H1 (cell line): ENCODE measurements around the gene POLR3F. TPM values are rescaled to one million over a fixed set of nuclear protein-coding genes. Genes with fewer than 3 reads are reported as not detected.

ENCODE experiments used
- CTCF ChIA-PET: fragments of 300-600 bp; sonication (Branson Sonifier 250); formaldehyde crosslinking; loops from one replicate; lab custom pipeline; 2021; ENCODE audit not compliant: partially characterized antibody; lab: Charles Lee
- POLR2A ChIA-PET: fragments of 300-600 bp; sonication (Branson Sonifier 250); formaldehyde crosslinking; loops from one replicate; lab custom pipeline; 2021; ENCODE audit warnings: inconsistent platforms; ENCODE audit not compliant: partially characterized antibody; lab: Charles Lee
- DNase-seq, 2 experiments: peaks; one replicate each; pipeline versions ENCODE4 v3.0.0 to v3.0.0-alpha.2; 2010 to 2022; ENCODE audit warnings: low spot score in 2 of 2, low read depth in 1 of 2, mixed read lengths in 1 of 2
- FAIRE-seq: peaks from 2 replicates; lab custom pipeline; 2011; peaks lifted over from hg19 to GRCh38; lab: Jason Lieb, UNC
- H2AFZ ChIP-seq: 2 replicates; pipeline ENCODE4 v1.8.1; 2012; ENCODE audit warnings: low read length, inconsistent platforms
- H2AK5ac ChIP-seq: 2 replicates; pipeline ENCODE4 v1.6.1; 2013; ENCODE audit warnings: low read depth, low read length
- H2BK120ac ChIP-seq: replicated peaks from 2 replicates; pipeline ENCODE3; 2013; ENCODE audit warnings: low read depth, low read length, inconsistent platforms
- H2BK12ac ChIP-seq: 2 replicates; pipeline ENCODE4 v1.6.1; 2013; ENCODE audit warnings: low read depth, low read length
- H2BK15ac ChIP-seq: 2 replicates; pipeline ENCODE4 v1.6.1; 2013; ENCODE audit warnings: low read length
- H2BK20ac ChIP-seq: 2 replicates; pipeline ENCODE4 v1.6.1; 2013; ENCODE audit warnings: low read length
- H2BK5ac ChIP-seq: 2 replicates; pipeline ENCODE4 v1.6.1; 2013; ENCODE audit warnings: low read depth, low read length
- H3K14ac ChIP-seq: 2 replicates; pipeline ENCODE4 v1.6.1; 2013; ENCODE audit warnings: inconsistent platforms; ENCODE audit not compliant: insufficient read length
- H3K18ac ChIP-seq: 2 replicates; pipeline ENCODE4 v1.6.1; 2013; ENCODE audit warnings: low read length; ENCODE audit errors: extremely low read depth
- H3K23ac ChIP-seq: 2 replicates; pipeline ENCODE4 v1.6.1; 2013; ENCODE audit warnings: inconsistent platforms; ENCODE audit not compliant: insufficient read length
- H3K23me2 ChIP-seq: 2 replicates; pipeline ENCODE4 v1.6.1; 2013; ENCODE audit warnings: low read depth, low read length
- H3K27ac ChIP-seq: 2 replicates; pipeline ENCODE4 v1.6.1; 2011; ENCODE audit warnings: low read depth, low read length, inconsistent platforms
- H3K27me3 ChIP-seq, 4 experiments: replicated peaks in 1 of 4; 1 replicate in 1 of 4; 2 replicates in 3 of 4; pipeline versions ENCODE4 v1.6.1 to v1.8.1; 2011 to 2013; ENCODE audit warnings: low read length in 3 of 4, mild to moderate bottlenecking in 3 of 4, inconsistent platforms in 2 of 4, mixed read lengths in 2 of 4, moderate library complexity in 1 of 4; ENCODE audit not compliant: control insufficient read depth in 3 of 4, insufficient read depth in 3 of 4; ENCODE audit errors: extremely low read depth in 1 of 4
- H3K36me3 ChIP-seq, 4 experiments: 2 replicates each; pipeline versions ENCODE4 v1.6.1 to v1.8.1; 2011 to 2013; ENCODE audit warnings: mild to moderate bottlenecking in 4 of 4, low read length in 3 of 4, moderate library complexity in 2 of 4, control low read depth in 1 of 4, inconsistent platforms in 1 of 4; ENCODE audit not compliant: insufficient read depth in 4 of 4, control insufficient read depth in 2 of 4
- H3K4ac ChIP-seq: replicated peaks from 2 replicates; pipeline ENCODE3; 2013; ENCODE audit warnings: low read length, low read depth, mixed read lengths, inconsistent platforms; ENCODE audit not compliant: insufficient read length
- H3K4me1 ChIP-seq, 4 experiments: replicated peaks in 1 of 4; 1 replicate in 1 of 4; 2 replicates in 3 of 4; pipeline versions ENCODE4 v1.6.1 to v1.8.1; 2011 to 2013; ENCODE audit warnings: low read length in 3 of 4, inconsistent platforms in 2 of 4, mixed read lengths in 1 of 4; ENCODE audit not compliant: insufficient read depth in 4 of 4, control insufficient read depth in 3 of 4
- H3K4me2 ChIP-seq, 2 experiments: 2 replicates each; pipeline versions ENCODE4 v1.6.1 to v1.8.1; 2011 to 2013; ENCODE audit warnings: low read depth in 2 of 2, low read length in 2 of 2, control low read depth in 1 of 2, inconsistent platforms in 1 of 2, mild to moderate bottlenecking in 1 of 2; ENCODE audit not compliant: insufficient read depth in 1 of 2
- H3K4me3 ChIP-seq, 4 experiments: fragments of 200-600, 300-600 bp in 1 of 4; sonication (generic), shearing (Covaris generic), sonication (Bioruptor Twin) in 1 of 4; 2 replicates each; pipeline versions ENCODE4 v1.5.1 to v1.8.1; 2011 to 2016; ENCODE audit warnings: low read length in 4 of 4, low read depth in 3 of 4, control low read depth in 2 of 4, inconsistent platforms in 2 of 4, mild to moderate bottlenecking in 2 of 4, mixed read lengths in 1 of 4, moderate library complexity in 1 of 4; ENCODE audit not compliant: insufficient read depth in 2 of 4; ENCODE audit errors: extremely low read depth in 1 of 4
- H3K56ac ChIP-seq: replicated peaks from 2 replicates; pipeline ENCODE3; 2013; ENCODE audit warnings: low read depth, mild to moderate bottlenecking, mixed read lengths, low read length, inconsistent platforms; ENCODE audit not compliant: insufficient read length
- H3K79me1 ChIP-seq: 2 replicates; pipeline ENCODE4 v1.6.1; 2013; ENCODE audit warnings: low read depth, low read length, control low read depth
- H3K79me2 ChIP-seq, 2 experiments: 2 replicates each; pipeline versions ENCODE4 v1.6.1 to v1.8.1; 2012 to 2013; ENCODE audit warnings: low read length in 2 of 2, mild to moderate bottlenecking in 2 of 2, inconsistent platforms in 1 of 2; ENCODE audit not compliant: insufficient read depth in 2 of 2, control insufficient read depth in 1 of 2
- H3K9ac ChIP-seq, 4 experiments: replicated peaks in 1 of 4; 1 replicate in 1 of 4; 2 replicates in 3 of 4; pipeline versions ENCODE4 v1.6.1 to v1.8.1; 2011 to 2013; ENCODE audit warnings: low read depth in 3 of 4, low read length in 3 of 4, control low read depth in 2 of 4, mild to moderate bottlenecking in 2 of 4, moderate library complexity in 2 of 4, inconsistent platforms in 1 of 4; ENCODE audit errors: extremely low read depth in 1 of 4
- H3K9me3 ChIP-seq, 2 experiments: 2 replicates each; pipeline versions ENCODE4 v1.6.1 to v1.8.1; 2012 to 2013; ENCODE audit warnings: mild to moderate bottlenecking in 2 of 2, moderate library complexity in 2 of 2, control low read depth in 1 of 2, inconsistent platforms in 1 of 2, low read depth in 1 of 2, low read length in 1 of 2, mixed read lengths in 1 of 2; ENCODE audit not compliant: insufficient read depth in 2 of 2
- H4K20me1 ChIP-seq, 2 experiments: replicated peaks in 1 of 2; 2 replicates each; pipeline versions ENCODE3 to v1.8.1; 2011 to 2013; ENCODE audit warnings: inconsistent platforms in 2 of 2, low read length in 2 of 2, mild to moderate bottlenecking in 1 of 2; ENCODE audit not compliant: insufficient read depth in 2 of 2, control insufficient read depth in 1 of 2
- H4K5ac ChIP-seq: 2 replicates; pipeline ENCODE4 v1.6.1; 2013; ENCODE audit warnings: low read length, low read depth, mixed read lengths, inconsistent platforms; ENCODE audit not compliant: insufficient read length
- H4K8ac ChIP-seq: 2 replicates; pipeline ENCODE4 v1.8.0; 2013; ENCODE audit warnings: mild to moderate bottlenecking, moderate library complexity, low read length, inconsistent platforms; ENCODE audit not compliant: insufficient read depth; ENCODE audit errors: extremely low read depth
- H4K91ac ChIP-seq: replicated peaks from 2 replicates; pipeline ENCODE3; 2013; ENCODE audit warnings: low read length, mixed read lengths, inconsistent platforms; ENCODE audit not compliant: insufficient read length
- ATF3 ChIP-seq: IDR thresholded peaks from 2 replicates; pipeline ENCODE4 v1.6.1; 2011; ENCODE audit warnings: low read depth, mild to moderate bottlenecking, low read length; ENCODE audit not compliant: insufficient read depth
- CBX8 ChIP-seq: fragments of 300-800, 300-1000 bp; sonication (generic); IDR thresholded peaks from 2 replicates; pipeline ENCODE4 v1.7.1; 2016; ENCODE audit warnings: low read depth, low read length, borderline replicate concordance
- CHD1 ChIP-seq: IDR thresholded peaks from 2 replicates; pipeline ENCODE4 v1.6.1; 2012; ENCODE audit warnings: low read depth, low read length, improper control_type of control experiment
- CTBP2 ChIP-seq: IDR thresholded peaks from 2 replicates; pipeline ENCODE4 v1.7.0; 2011; ENCODE audit warnings: borderline replicate concordance, mild to moderate bottlenecking, moderate library complexity, mixed read lengths, low read length; ENCODE audit not compliant: insufficient read depth, insufficient read length
- JUND ChIP-seq: IDR thresholded peaks from 2 replicates; pipeline ENCODE4 v1.6.1; 2011; ENCODE audit warnings: mild to moderate bottlenecking, improper control_type of control experiment, low read length
- KDM1A ChIP-seq: fragments of 200-600, 300-600 bp; sonication (generic); IDR thresholded peaks from 2 replicates; pipeline ENCODE4 v1.7.1; 2016; ENCODE audit warnings: mild to moderate bottlenecking, low read length, borderline replicate concordance
- NRF1 ChIP-seq: IDR thresholded peaks from 2 replicates; pipeline ENCODE4 v1.6.1; 2011; ENCODE audit warnings: mild to moderate bottlenecking, low read depth, low read length, improper control_type of control experiment
- RXRA ChIP-seq: IDR thresholded peaks from 2 replicates; pipeline ENCODE4 v1.6.1; 2011; ENCODE audit warnings: low read depth, mild to moderate bottlenecking, low read length, moderate library complexity; ENCODE audit not compliant: insufficient read depth
- SIN3A ChIP-seq, 2 experiments: IDR thresholded peaks in 1 of 2; conservative IDR thresholded peaks in 1 of 2; 2 replicates each; pipeline ENCODE4 v1.6.1; 2011 to 2012; ENCODE audit warnings: low read length in 2 of 2, improper control_type of control experiment in 1 of 2, low read depth in 1 of 2, mild to moderate bottlenecking in 1 of 2
- SP2 ChIP-seq: IDR thresholded peaks from 2 replicates; pipeline ENCODE4 v1.6.1; 2012; ENCODE audit warnings: mild to moderate bottlenecking, low read length, inconsistent platforms
- YY1 ChIP-seq: IDR thresholded peaks from 2 replicates; pipeline ENCODE4 v1.6.1; 2011; ENCODE audit warnings: low read depth, mild to moderate bottlenecking, low read length
- WGBS, 2 experiments: shearing (Covaris generic) in 1 of 2; methylation state at CpG; one replicate each; pipeline versions ENCODE4 v1.1.6 to v1.1.7; 2013 to 2015; ENCODE audit warnings: low lambda C conversion rate in 2 of 2, mixed read lengths in 2 of 2, inconsistent platforms in 1 of 2, low coverage in 1 of 2, missing lambda C conversion rate in 1 of 2; ENCODE audit not compliant: insufficient replicate concordance in 2 of 2, insufficient coverage in 1 of 2, insufficient read length in 1 of 2; ENCODE audit errors: extremely low coverage in 1 of 2, missing lambda C conversion rate in 1 of 2; 5-methylcytosine and 5-hydroxymethylcytosine counted together
- polyA plus RNA-seq, 7 experiments: library from polyadenylated mRNA; depleted of rRNA in 3 of 7; stranded (reverse) in 5 of 7; unstranded in 2 of 7; fragments of >200 nt in 5 of 7; fragments of 200-250 nt in 2 of 7; gene quantifications; 1 replicate in 5 of 7; 2 replicates in 1 of 7; 4 replicates in 1 of 7; pipeline versions ENCODE4 v1.2.1 to v1.2.3, GENCODE V29; 2011 to 2013; ENCODE audit warnings: missing spikeins in 2 of 7, mixed read lengths in 2 of 7
- total RNA-seq: library from RNA; stranded (reverse); fragmentation: NEBNext Ultra II Directional; extraction: Animal tissue kit (Norgen Biotek cat#: 25700); gene quantifications from 2 replicates; pipeline ENCODE4 v1.2.1, GENCODE V29; 2021

POLR3F gene
- total and polyA plus RNA-seq, 2 of the 8 experiments (the other 6 are each of a cell fraction or from before 2014, with no cell fraction given), result 5.7 to 14.0 TPM

- no peak overlapping the region for H3K9ac ChIP-seq
- no peaks in the 10 kb centered on the region for H3K27me3 ChIP-seq
- no peak overlapping the region for H3K4me2 ChIP-seq
- H3K36me3 ChIP-seq, result peaks cover 4 to 54% (median 27%) of the 10 kb centered on the region in 4 experiments; a peak in 7 of 8 replicates
- H3K23me2 ChIP-seq, result peaks cover 3% of the 10 kb centered on the region; the same call in 1 of the 2 replicates
- peaks cover 0 to 4% (median 1%) of the 10 kb centered on the region in 4 experiments; a peak in 3 of 7 replicates for H3K4me1 ChIP-seq
- H4K5ac ChIP-seq, result no peak overlapping the region
- H3K79me2 ChIP-seq, result peaks cover 0 to 15% of the 10 kb centered on the region in 2 experiments; a peak in 3 of 4 replicates
- peaks cover 3 to 5% of the 10 kb centered on the region in 2 experiments for H4K20me1 ChIP-seq
- H3K27ac ChIP-seq, result no peak overlapping the region
- H2BK5ac ChIP-seq, result no peak overlapping the region
- no peak overlapping the region for H2AFZ ChIP-seq
- no peak overlapping the region for H3K4ac ChIP-seq
- WGBS, 2 experiments, result 95% methylated on average over 6 of the region's 7 CpGs; no CpG with 5 or more reads in 1 of the 2 experiments
- no peak for DNase-seq
- H3K18ac ChIP-seq, result no peak overlapping the region
- CTCF ChIA-PET, result no interaction called here
- H2BK120ac ChIP-seq, result no peak overlapping the region
- H3K79me1 ChIP-seq, result no peaks in the 10 kb centered on the region; the same call in 1 of the 2 replicates
- H2BK20ac ChIP-seq, result no peak overlapping the region
- POLR2A ChIA-PET, result no interaction called here
- H3K56ac ChIP-seq, result no peak overlapping the region
- no peak overlapping the region for H2BK12ac ChIP-seq
- FAIRE-seq, result no peak
- H3K23ac ChIP-seq, result no peak overlapping the region
- H3K4me3 ChIP-seq, result no peak overlapping the region
- no peak overlapping the region for H3K14ac ChIP-seq
- H4K91ac ChIP-seq, result no peak overlapping the region
- H2BK15ac ChIP-seq, result no peak overlapping the region
- H4K8ac ChIP-seq, result no peak overlapping the region
- TF ChIP-seq CHD1, result no peak
- TF ChIP-seq YY1, result no peak
- no peak for TF ChIP-seq ATF3
- no peak for TF ChIP-seq CBX8
- TF ChIP-seq KDM1A, result no peak
- no peak for TF ChIP-seq SP2
- no peak for TF ChIP-seq RXRA
- TF ChIP-seq JUND, result no peak
- no peak for TF ChIP-seq CTBP2
- TF ChIP-seq SIN3A (conservative IDR thresholded peaks at IDR 0.05 in 1 of 2, IDR thresholded peaks at IDR 0.05 in 1 of 2; ENCODE audit: low read depth in 1 of 2, low read length in 2 of 2), result no peak
- no peak for TF ChIP-seq NRF1
- H3K9me3 ChIP-seq, result no peaks in the 10 kb centered on the region
- no peak overlapping the region for H2AK5ac ChIP-seq
These were observed 46.0 kb downstream of the POLR3F start for GRCh38 chr20:18513208-18513607.
